ENCODE measurements around the gene GSTO2.

The GSTO2 gene

DNA sequence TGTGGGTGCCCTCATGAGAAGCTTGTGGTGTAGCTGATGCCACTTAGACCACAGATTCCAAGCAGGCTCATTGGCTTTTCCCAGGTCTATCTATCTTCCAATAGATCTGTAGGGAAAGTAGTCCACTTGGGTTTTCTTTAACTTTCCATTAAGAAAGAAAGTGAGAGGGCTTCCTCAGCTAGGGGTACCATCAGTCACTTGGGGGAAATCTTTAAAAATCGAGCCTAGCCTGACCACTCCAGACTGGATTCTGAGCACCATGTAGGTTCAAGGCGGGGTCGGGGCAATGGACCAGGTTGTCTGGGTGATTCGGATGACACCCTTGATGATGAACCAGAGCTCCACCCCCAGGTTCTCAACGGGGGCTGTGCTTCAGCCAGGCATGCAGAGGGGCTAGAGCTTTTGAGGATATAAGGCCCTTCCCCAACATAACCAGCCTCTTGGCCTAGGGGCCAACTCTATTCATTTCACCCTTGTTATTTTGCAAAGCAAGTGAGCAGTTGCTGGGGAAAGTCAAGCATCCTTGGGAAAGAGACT is 42.3 kb downstream of the GSTO2 start:
- in situ Hi-C loops (cut with HindIII; ENCODE audit: low sequenced_read_pairs) = no loop called here
- TF ChIP-seq, protein P1, sequence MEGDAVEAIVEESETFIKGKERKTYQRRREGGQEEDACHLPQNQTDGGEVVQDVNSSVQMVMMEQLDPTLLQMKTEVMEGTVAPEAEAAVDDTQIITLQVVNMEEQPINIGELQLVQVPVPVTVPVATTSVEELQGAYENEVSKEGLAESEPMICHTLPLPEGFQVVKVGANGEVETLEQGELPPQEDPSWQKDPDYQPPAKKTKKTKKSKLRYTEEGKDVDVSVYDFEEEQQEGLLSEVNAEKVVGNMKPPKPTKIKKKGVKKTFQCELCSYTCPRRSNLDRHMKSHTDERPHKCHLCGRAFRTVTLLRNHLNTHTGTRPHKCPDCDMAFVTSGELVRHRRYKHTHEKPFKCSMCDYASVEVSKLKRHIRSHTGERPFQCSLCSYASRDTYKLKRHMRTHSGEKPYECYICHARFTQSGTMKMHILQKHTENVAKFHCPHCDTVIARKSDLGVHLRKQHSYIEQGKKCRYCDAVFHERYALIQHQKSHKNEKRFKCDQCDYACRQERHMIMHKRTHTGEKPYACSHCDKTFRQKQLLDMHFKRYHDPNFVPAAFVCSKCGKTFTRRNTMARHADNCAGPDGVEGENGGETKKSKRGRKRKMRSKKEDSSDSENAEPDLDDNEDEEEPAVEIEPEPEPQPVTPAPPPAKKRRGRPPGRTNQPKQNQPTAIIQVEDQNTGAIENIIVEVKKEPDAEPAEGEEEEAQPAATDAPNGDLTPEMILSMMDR (IDR thresholded peaks at IDR 0.05; ENCODE audit: low read depth, low read length, missing control alignments) = no peak

DNA sequence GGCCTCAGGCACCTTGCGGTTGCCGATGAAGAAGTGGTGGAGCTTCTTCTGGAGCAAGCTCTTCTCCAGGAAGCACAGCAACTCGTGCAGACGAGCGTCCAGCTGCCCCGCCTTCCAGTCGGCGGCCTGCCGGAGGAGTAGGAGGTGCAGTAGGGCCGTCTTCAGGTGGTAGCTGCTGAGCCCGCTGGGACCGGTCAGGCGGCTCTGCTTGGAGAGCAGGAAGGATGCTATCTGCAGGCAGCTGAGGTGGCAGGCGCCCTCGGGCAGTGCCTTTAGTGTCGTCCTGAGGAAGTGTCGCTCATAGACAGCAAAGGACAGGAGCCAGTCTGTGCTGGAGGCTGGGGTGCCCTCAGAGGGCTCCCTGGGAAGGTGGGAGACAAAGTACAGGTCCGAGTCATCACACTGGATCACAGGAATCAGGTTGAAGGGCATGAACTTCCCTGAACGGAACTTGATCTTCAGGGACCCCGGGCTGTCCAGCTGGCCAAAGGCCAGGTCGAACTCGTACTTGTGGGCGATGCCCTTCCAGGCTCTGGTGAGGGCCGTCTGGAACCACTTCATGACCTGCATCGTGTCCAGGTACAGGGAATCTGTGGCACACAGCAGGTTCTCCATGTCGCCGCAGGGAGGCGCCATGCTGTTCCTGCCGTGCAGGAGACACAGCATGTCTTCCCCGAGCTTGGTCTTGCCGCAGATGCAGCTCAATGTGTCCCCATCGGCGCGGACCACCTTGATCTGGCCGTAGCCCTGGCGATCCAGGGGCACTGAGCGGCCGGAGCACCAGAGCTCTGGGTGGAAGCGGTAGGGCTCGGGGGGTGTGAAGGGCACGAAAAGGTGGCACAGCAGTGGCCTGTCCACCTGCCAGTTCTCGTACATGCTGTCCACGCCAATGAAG is 45.9 kb downstream of the GSTO2 start:
- no peak for DNase-seq (ENCODE audit: low read depth)
- in situ Hi-C loops (cut with HindIII; ENCODE audit: low sequenced_read_pairs) = no loop called here
- TF ChIP-seq, protein P1 (IDR thresholded peaks at IDR 0.05; ENCODE audit: low read depth, low read length, missing control alignments) = no peak
- H3K4me3 ChIP-seq (ENCODE audit: low read depth, low read length) = no peak overlapping the region

More for the DNA sequence above, 42.3 kb downstream of the GSTO2 start:
- no peak overlapping the region for H3K4me3 ChIP-seq (ENCODE audit: low read depth, low read length)
- no peak for DNase-seq (ENCODE audit: low read depth)

DNA sequence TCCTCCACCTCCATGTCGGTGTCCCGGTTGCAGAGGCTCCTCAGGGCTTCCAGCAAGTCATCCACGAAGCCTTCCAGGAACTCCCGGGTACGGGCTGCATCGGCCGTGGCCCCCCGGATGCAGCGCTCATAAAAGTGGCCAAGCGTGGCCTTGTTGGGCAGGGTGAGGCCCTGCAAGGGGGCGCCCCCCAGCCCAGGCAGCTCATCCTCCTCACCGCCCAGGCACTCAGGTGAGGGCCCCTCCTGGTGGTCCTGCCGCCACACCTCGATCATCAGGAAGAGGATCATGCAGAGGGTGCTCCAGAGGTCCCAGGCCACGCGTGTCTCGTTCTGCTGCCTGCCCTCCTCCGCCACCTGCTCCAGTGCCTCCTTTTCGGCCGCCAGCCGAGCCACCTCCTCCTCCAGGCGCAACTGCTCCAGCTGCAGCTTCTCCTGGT is 46.5 kb downstream of the GSTO2 start:
- TF ChIP-seq, protein P1 (IDR thresholded peaks at IDR 0.05; ENCODE audit: low read depth, low read length, missing control alignments) = no peak
- no peak for DNase-seq (ENCODE audit: low read depth)
- no peak overlapping the region for H3K4me3 ChIP-seq (ENCODE audit: low read depth, low read length)
- in situ Hi-C loops (cut with HindIII; ENCODE audit: low sequenced_read_pairs) = no loop called here

DNA sequence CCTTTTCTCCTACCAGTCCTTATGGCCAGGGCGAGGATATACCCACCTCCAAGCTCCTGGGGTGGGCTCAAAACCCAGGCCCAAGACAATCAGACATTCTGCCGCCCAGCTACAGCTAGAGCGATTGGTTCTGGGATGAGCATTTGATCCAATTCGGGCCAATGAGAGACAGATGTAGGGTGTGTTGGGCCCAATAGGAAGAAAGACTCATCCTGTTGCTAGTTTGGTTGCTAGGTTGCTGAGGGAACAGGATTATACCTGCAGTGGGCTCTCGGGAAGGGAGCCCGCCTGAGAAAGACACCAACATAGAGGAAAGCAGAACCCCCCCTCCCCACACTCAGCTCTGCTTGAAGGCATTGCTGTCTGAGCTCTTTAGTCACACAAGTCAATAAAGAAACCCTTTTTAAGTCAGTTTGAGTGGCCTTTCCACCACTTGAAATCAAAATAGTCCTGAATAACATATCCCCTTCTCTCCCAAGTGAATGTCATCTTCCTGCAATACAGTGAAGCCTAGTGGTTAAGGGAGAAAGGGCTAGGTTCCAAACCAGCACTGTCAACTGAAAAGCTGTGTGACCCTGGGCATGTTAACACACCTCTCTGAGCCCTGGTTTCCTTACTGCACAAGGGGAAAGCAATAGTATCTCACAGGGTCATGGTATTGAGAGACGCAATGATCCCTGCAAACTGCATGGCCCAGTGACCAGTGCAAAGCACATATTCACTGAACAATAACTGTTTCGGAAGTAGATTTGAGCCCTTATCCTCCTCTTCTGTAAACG is 47.5 kb downstream of the GSTO2 start:
- in situ Hi-C loops (cut with HindIII; ENCODE audit: low sequenced_read_pairs) = no loop called here
- TF ChIP-seq, protein P1 (IDR thresholded peaks at IDR 0.05; ENCODE audit: low read depth, low read length, missing control alignments) = no peak
- DNase-seq (ENCODE audit: low read depth) = no peak
- no peak overlapping the region for H3K4me3 ChIP-seq (ENCODE audit: low read depth, low read length)

DNA sequence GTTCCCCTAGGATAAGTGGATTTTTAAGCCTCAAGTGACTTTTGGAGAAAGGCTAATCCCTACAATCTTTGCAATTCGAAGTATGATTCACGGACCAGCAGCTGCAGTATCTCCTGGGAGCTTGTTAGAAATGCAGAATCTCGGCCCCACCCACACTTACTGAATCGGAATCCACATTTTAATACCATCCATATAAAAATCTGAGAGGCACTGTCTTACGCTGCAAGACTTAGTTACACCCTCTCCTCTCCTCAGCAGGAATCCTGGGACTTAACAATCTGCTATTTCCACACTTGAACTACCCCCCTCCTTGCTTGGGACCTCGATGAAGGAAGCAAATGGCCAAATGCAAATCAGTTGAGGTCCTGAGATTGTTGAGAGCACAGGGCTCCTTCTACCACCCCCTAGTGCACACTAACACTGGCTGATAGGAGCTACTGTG is 48.3 kb downstream of the GSTO2 start:
- in situ Hi-C loops (cut with HindIII; ENCODE audit: low sequenced_read_pairs) = no loop called here
- H3K4me3 ChIP-seq (ENCODE audit: low read depth, low read length) = no peak overlapping the region
- no peak for DNase-seq (ENCODE audit: low read depth)
- TF ChIP-seq, protein P1 (IDR thresholded peaks at IDR 0.05; ENCODE audit: low read depth, low read length, missing control alignments) = peak; percentile 28

DNA sequence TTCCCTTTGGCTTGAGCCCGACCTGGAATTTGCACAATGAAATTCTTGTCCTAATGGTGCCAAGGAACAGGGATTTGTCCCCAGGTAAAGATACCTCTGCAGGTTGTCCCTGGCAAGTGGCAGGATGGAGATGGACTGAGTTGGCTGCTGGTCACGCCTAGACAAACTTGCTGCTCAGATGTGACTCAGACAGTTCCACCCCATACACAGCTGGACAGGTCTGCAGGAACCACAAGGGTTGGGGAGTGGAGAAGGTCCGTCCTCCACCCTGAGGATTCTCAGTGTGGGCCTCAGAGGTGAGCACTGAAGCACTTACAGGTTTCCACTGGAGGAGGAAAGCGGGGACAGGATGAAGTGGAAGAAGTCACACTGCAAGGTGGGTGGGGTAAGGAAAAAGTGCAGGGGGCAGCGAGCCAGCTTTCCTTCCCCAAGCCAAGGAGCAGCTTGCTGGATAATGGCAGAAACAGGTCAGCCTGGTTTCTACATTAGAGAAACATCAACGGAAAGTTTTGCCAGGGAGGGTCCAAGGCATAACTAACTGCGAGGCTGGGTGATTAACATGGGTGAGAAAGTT is 48.8 kb downstream of the GSTO2 start:
- no peak overlapping the region for H3K4me3 ChIP-seq (ENCODE audit: low read depth, low read length)
- TF ChIP-seq, protein P1 (IDR thresholded peaks at IDR 0.05; ENCODE audit: low read depth, low read length, missing control alignments) = no peak
- DNase-seq (ENCODE audit: low read depth) = no peak
- in situ Hi-C loops (cut with HindIII; ENCODE audit: low sequenced_read_pairs) = no loop called here
